ENCODE data around the gene NUTF2. TPM values are rescaled to one million over a fixed set of nuclear protein-coding genes. Genes with fewer than 3 reads are reported as not detected.
A peak's percentile ranks its signal among the peaks of the same experiment; 100 is the strongest.

NUTF2 gene
- total RNA-seq, 1 experiment from 2014 or later, result 444 TPM

DNA sequence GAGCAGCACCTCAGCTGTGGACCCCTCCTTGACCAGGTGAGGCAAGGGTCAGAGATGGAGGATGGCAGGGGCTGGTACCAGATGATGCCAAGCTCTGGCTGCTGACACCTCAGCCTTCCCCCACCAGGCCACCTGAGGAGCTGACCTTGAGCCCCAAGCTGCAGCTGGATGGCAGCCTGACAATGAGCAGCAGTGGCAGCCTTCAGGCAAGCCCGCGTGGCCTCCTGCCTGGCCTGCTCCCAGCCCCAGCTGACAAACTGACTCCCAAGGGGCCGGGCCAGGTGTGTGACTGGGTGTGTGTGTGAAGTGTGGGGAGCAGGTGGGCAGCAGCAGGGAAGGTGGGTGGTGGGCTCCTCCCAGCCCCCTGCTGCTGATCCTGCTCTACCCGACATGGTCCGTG, 33.2 kb downstream of the NUTF2 start:
- no peak for DNase-seq (ENCODE audit: low spot score)
- in situ Hi-C loops (cut with HindIII; ENCODE audit: low sequenced_read_pairs), result loop anchor here (5.0 to 25.0 kb wide), 2 partner anchors 58 to 193 kb away; no protein-coding TSS in a partner anchor

DNA sequence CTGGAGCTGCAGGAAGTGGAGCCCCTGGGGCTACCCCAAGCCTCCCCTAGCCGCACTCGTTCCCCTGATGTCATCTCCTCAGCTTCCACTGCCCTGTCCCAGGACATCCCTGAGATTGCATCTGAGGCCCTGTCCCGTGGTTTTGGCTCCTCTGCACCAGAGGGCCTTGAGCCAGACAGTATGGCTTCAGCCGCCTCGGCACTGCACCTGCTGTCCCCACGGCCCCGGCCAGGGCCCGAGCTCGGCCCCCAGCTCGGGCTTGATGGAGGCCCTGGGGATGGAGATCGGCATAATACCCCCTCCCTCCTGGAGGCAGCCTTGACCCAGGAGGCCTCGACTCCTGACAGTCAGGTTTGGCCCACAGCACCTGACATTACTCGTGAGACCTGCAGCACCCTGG, 33.9 kb downstream of the NUTF2 start:
- in situ Hi-C loops (cut with HindIII; ENCODE audit: low sequenced_read_pairs), result loop anchor here (25.0 kb wide), 1 partner anchor 193 kb away; no protein-coding TSS in a partner anchor
- DNase-seq (ENCODE audit: low spot score), result no peak

DNA sequence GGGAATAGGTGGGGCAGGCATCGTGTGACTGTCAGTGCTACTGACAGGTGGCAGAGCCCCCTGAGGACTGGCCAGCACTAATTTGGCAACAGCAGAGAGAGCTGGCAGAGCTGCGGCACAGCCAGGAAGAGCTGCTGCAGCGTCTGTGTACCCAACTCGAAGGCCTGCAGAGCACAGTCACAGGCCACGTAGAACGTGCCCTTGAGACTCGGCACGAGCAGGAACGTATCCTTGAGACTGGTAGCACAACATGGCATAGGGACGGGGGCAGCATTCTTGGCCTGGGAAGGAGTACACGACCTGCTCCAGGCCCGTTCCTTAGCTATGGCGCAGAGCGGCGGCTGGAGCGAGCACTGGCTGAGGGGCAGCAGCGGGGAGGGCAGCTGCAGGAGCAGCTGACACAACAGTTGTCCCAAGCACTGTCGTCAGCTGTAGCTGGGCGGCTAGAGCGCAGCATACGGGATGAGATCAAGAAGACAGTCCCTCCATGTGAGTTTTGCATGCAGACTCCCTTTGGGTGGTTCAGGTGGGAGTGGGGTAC, 35.0 kb downstream of the NUTF2 start:
- in situ Hi-C loops (cut with HindIII; ENCODE audit: low sequenced_read_pairs), result loop anchor here (25.0 kb wide), 1 partner anchor 194 kb away; no protein-coding TSS in a partner anchor
- DNase-seq (ENCODE audit: low spot score), result peak; percentile 89

DNA sequence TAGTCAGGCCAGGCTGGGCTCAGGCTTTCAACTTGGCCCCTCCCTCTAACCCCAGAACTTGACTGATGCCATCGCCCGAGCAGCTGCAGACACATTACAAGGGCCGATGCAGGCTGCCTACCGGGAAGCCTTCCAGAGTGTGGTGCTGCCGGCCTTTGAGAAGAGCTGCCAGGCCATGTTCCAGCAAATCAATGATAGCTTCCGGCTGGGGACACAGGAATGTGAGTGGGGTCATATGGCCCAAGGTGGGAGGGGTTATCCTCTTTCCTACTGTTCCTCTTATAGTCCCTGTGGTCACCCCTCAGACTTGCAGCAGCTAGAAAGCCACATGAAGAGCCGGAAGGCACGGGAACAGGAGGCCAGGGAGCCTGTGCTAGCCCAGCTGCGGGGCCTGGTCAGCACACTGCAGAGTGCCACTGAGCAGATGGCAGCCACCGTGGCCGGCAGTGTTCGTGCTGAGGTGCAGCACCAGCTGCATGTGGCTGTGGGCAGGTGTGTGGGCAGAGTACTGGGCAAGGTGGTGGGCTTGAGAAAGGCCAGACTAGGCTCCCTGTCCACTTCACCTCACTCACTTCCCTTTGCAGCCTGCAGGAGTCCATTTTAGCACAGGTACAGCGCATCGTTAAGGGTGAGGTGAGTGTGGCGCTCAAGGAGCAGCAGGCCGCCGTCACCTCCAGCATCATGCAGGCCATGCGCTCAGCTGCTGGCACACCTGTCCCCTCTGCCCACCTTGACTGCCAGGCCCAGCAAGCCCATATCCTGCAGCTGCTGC, 35.8 kb downstream of the NUTF2 start:
- DNase-seq (ENCODE audit: low spot score), result peak; percentile 16
- in situ Hi-C loops (cut with HindIII; ENCODE audit: low sequenced_read_pairs), result loop anchor here (25.0 kb wide), 1 partner anchor 195 kb away; no protein-coding TSS in a partner anchor

DNA sequence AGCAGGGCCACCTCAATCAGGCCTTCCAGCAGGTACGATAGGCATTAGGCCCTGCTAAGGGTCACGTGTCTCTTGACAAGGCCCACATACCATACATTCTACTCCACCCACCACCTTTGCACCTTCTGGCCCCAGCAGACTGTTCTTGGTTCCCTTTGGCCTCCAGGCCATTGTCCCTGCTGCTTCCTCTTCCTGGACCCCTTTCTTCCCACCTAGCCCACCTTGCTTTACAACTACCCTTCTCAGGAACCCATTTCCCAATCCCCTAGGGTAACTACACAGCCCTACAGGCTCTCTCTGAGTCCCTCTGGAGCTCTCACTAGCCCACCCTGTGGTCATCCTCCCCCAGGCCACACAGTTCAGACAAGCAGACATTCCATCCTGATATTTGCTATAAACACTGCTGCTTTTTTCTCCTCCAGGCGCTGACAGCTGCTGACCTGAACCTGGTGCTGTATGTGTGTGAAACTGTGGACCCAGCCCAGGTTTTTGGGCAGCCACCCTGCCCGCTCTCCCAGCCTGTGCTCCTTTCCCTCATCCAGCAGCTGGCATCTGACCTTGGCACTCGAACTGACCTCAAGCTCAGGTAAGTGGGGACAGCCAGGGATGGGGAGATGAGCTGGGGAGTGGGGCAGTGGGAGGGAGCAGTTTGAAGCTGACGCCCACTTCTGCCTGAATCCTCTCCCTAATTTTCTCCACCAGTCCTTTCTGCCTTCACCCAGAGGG, 36.6 kb downstream of the NUTF2 start:
- in situ Hi-C loops (cut with HindIII; ENCODE audit: low sequenced_read_pairs), result loop anchor here (25.0 kb wide), 1 partner anchor 196 kb away; no protein-coding TSS in a partner anchor
- DNase-seq (ENCODE audit: low spot score), result no peak

DNA sequence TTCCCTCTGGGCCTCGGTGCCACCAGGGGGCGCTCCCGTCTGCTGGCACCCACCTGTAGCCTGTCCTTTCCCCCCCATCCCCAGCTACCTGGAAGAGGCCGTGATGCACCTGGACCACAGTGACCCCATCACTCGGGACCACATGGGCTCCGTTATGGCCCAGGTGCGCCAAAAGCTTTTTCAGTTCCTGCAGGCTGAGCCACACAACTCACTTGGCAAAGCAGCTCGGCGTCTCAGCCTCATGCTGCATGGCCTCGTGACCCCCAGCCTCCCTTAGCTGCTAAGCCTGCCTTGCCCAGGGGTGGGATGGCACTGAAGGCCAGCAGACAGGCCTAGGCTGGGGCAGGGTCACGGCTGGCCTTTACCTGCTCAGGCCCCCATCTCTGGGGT, 37.1 kb downstream of the NUTF2 start:
- in situ Hi-C loops (cut with HindIII; ENCODE audit: low sequenced_read_pairs), result loop anchor here (25.0 kb wide), 1 partner anchor 197 kb away; no protein-coding TSS in a partner anchor
- peak; percentile 51 for DNase-seq (ENCODE audit: low spot score)

DNA sequence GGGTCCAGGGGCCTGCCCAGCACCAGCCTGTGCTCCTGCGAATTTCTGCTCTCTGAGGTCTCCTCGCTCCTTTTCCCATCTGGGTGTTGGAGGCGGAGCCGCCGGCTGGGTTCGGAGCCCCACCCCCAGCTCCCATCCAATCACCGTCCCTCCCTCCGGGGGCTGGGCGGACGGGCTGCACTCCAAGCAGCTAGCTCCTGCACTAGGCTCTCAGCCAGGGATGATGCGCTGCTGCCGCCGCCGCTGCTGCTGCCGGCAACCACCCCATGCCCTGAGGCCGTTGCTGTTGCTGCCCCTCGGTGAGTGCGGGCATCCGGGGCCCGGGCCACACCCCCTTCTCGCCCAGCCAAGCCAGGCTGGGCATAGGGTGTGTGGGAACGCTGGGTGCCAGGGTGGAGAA, 38.0 kb downstream of the NUTF2 start, which contains the start of gene NRN1L:
Gene NRN1L (plus strand): TSS at position 202 of the 400 bp plus-strand sequence. CDS start 19 bp downstream, at position 221.
- DNase-seq (ENCODE audit: low spot score), result peak; percentile 89
- in situ Hi-C loops (cut with HindIII; ENCODE audit: low sequenced_read_pairs), result loop anchor here (25.0 kb wide), 1 partner anchor 197 kb away; no protein-coding TSS in a partner anchor

DNA sequence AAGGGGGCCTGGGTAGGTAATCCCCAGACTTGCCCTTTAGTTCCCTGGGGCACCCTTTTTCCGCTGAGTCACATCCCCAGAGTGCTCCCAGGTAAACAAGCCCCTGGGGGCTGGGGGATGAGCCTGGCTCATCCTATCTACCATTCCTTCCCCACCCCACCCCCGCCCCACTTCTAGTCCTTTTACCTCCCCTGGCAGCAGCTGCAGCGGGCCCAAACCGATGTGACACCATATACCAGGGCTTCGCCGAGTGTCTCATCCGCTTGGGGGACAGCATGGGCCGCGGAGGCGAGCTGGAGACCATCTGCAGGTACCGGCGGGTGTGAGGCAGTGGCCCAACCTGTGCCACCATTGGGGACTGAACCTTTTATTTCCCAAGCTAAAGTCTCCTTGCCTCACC, 38.8 kb downstream of the NUTF2 start:
- DNase-seq (ENCODE audit: low spot score), result no peak
- in situ Hi-C loops (cut with HindIII; ENCODE audit: low sequenced_read_pairs), result loop anchor here (25.0 kb wide), 1 partner anchor 198 kb away; no protein-coding TSS in a partner anchor

DNA sequence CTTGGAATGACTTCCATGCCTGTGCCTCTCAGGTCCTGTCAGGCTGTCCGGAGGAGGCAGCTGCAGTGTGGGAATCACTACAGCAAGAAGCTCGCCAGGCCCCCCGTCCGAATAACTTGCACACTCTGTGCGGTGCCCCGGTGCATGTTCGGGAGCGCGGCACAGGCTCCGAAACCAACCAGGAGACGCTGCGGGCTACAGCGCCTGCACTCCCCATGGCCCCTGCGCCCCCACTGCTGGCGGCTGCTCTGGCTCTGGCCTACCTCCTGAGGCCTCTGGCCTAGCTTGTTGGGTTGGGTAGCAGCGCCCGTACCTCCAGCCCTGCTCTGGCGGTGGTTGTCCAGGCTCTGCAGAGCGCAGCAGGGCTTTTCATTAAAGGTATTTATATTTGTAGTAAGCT, 39.2 kb downstream of the NUTF2 start:
- no peak for DNase-seq (ENCODE audit: low spot score)
- in situ Hi-C loops (cut with HindIII; ENCODE audit: low sequenced_read_pairs), result loop anchor here (25.0 kb wide), 1 partner anchor 199 kb away; no protein-coding TSS in a partner anchor

DNA sequence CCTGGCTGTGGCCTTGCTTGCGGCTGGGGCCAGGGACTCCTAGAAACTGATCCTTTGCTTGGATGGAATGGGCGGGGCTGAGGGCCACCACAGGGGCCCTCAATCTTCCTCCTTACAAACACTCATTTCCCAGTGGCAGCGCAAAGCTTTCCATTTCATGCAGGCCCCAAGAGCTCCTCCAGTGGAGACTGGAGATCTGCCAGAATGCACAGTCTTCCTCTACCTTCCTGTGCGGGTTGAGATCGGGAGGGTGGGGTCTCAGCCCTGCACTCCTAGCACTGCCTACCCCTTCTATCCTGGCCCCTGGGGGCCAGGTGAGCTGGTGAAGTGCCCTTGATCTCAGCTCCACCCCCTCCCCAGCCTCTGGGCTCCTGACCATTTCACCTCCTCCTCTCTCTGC, 39.7 kb downstream of the NUTF2 start:
- no peak for DNase-seq (ENCODE audit: low spot score)
- in situ Hi-C loops (cut with HindIII; ENCODE audit: low sequenced_read_pairs), result loop anchor here (25.0 kb wide), 1 partner anchor 199 kb away; no protein-coding TSS in a partner anchor

DNA sequence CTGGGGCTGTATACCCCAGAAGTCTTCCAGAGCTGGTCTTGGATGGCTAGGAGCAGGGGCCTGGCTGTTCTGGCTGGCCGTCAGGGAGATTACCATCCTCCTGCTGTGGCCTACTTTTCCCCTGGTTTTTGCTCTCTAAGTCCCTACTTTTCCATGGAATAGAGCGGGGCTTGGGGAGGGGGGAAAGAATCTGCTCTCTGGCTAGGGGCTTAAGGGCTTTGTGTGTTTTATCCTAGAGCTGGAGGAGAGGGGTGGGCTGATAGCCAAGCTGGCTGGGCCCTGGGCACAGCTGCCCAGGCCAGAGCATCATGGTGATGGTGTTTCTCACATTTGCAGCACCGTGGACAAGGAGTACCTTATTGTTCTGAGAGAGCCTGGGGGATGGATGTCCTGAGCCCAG, 41.6 kb downstream of the NUTF2 start:
- DNase-seq (ENCODE audit: low spot score), result no peak
- in situ Hi-C loops (cut with HindIII; ENCODE audit: low sequenced_read_pairs), result loop anchor here (25.0 kb wide), 1 partner anchor 201 kb away; no protein-coding TSS in a partner anchor

DNA sequence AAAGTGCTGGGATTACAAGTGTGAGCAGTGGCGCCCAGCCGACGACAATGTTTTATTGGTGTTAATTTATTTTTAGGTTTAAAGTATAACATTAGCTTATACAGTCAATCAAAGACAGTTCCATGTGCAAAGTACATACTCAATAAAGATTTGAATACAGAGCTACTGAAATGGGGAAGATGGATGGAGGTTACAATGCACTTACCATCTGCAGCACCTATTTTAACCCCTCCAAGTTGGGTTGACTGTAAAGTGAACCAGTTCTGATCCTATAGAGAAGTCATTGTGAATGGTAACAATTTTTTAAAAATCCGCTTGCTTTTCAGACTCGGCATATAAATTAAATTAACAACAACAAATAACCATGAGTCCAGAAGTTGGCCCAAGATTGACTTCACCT, 45.6 kb downstream of the NUTF2 start:
- in situ Hi-C loops (cut with HindIII; ENCODE audit: low sequenced_read_pairs), result loop anchor here (25.0 kb wide), 1 partner anchor 205 kb away; no protein-coding TSS in a partner anchor

DNA sequence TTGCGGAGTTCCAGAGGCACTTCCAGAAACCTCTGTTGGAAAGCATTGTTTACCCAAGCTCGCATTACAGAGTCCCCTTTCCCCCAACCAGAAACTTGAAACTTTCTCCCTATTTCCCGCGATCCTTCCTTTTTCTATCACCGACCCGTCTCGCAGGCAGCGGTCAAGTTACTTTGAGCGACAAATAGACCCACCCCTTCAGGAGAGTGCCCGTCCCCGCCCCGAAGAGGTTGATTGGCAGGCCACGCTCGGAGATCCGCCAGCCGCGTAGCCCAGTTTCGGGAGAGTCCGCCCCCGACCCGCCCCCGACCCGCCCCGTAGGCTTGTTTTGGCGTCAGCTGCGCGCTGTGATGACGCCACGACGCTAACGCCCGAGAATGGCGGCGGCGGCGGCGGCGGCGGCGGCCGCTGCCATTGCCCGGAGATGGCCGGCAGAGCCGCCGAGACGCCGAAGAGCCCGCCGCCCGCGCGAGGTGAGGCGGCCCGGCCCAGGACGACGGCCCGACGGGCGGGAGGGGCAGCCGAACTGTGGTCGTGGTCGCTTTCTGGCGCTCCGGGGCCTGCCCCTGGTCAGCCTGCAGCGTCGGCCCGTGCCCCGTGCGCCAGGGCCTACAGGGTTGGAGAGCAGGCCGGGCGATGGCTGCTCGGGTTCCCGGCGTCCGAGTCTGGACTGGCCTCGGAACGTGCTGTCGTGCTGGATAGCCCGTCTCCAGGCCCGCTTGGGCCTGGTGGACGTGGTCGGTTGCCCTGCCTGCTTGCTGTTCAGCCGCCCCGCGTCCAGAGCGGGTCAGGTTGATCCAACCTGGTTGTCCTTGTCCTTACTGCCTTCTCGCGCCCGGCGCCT, 46.4 kb downstream of the NUTF2 start, which contains the start of gene PSKH1:
Gene PSKH1 (plus strand): TSS at position 356 of the 844 bp plus-strand sequence. CDS start 15,496 bp downstream, outside the sequence.
- in situ Hi-C loops (cut with HindIII; ENCODE audit: low sequenced_read_pairs), result loop anchor here (25.0 kb wide), 1 partner anchor 206 kb away; no protein-coding TSS in a partner anchor
- DNase-seq (ENCODE audit: low spot score), result peak; percentile 98

More for the DNA sequence above, 45.6 kb downstream of the NUTF2 start:
- DNase-seq (ENCODE audit: low spot score), result no peak

DNA sequence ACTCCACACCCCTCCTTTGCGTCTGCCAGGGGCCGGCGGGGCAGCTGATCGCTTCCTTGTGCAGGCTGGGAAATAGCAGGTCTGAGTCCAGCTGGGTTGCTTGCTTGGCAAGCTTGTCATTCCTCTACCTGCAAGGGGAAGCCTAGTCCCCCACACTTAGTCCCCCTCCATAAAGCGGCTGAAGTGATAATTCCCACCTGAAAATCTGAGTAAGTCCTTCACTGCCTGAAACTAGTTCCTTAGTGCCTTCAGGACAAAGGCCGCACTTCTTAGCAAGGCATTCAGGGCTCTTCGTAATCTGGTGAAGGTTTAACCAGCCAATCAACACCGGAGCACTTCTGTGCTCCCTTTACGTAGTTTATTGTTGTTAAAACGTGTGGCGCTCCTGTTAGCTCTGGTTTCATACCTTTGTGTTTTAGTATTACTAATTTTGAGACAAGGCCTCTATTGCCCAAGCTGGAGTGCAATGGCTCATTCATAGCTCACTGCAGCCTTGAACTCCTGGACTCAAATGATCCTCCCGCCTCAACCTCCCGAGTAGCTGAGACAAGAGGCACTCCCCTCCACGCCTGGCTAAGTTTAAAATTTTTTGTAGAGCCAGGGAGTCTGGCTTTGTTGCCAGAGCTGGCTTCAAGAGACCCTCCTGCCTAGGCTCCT, 47.1 kb downstream of the NUTF2 start:
- in situ Hi-C loops (cut with HindIII; ENCODE audit: low sequenced_read_pairs), result loop anchor here (25.0 kb wide), 1 partner anchor 207 kb away; no protein-coding TSS in a partner anchor
- DNase-seq (ENCODE audit: low spot score), result peak; percentile 55

DNA sequence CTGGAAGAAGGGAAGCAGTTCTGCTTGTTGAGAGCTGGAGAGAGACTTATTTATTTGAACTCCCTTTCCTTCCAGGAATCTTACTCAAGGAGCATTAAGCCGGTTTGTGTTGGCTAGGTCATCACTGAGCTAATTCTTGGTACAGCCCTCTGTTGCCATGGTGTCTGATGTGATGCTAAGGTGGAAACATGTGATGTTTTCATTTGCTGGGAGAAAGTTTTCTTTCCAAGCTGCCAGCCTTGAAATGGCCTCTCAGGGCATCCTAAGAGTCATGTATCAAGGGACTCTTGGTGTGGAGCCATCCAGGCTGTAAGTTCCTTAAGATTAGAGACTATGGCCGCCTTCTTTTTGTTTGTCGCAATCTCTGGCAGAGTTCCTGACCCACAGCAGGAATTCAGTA, 50.5 kb downstream of the NUTF2 start:
- in situ Hi-C loops (cut with HindIII; ENCODE audit: low sequenced_read_pairs), result loop anchor here (25.0 kb wide), 1 partner anchor 210 kb away; no protein-coding TSS in a partner anchor
- DNase-seq (ENCODE audit: low spot score), result peak; percentile 36

DNA sequence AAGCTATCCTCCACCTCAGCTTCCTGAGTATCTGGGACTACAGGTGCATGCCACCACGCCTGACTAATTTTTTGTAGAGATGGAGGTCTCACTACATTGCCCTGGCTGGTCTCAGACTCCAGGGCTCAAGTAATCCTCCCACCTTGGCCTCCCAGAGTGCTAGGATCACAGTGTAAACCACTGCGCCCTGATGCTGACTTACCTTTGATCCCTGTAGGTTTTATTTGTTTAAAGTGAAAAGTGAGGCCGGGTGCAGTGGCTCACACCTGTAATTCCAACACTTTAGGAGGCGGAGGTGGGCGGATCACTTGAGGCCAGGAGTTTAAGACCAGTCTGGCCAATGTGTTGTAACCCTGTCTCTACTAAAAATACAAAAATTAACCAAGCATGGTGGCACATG, 55.0 kb downstream of the NUTF2 start:
- in situ Hi-C loops (cut with HindIII; ENCODE audit: low sequenced_read_pairs), result no loop called here
- no peak for DNase-seq (ENCODE audit: low spot score)

DNA sequence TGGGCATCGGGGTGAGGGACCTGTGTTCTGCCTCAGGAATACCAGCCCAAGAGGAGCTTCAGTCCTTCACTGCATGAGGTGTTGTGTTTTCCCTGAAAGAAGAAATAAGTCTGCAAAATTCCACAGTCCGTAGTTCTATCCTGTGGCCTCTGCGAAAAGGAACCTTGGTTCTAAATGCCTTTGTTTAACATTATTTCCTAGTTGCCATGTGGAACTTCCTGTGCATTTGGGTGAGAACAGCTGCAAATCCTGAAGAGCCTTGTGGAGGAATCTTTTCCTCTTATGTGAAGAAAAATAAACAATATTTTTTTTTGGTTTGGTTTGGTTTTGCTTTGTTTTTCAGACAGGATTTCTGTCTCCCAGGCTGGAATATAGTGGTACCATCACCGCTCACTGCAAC, 56.1 kb downstream of the NUTF2 start:
- no peak for DNase-seq (ENCODE audit: low spot score)
- in situ Hi-C loops (cut with HindIII; ENCODE audit: low sequenced_read_pairs), result no loop called here

All from G401 (cell line).